ENCODE measurements around the gene TRIO.
A peak's percentile ranks its signal among the peaks of the same experiment; 100 is the strongest.

Gene TRIO

GRCh38 chr5:14305045-14305444 is 161.9 kb downstream of the TRIO start:
- DNase-seq: peak; percentile 64

- DNase-seq: no peak
Measured at GRCh38 chr5:14306329-14306815, 163.2 kb downstream of the TRIO start.

GRCh38 chr5:14308384-14309154 is 165.4 kb downstream of the TRIO start:
- no peak for DNase-seq

- no peak for DNase-seq
Measured at GRCh38 chr5:14309199-14309598, 166.1 kb downstream of the TRIO start.

- DNase-seq: no peak
Measured at GRCh38 chr5:14309878-14310531, 166.9 kb downstream of the TRIO start.

- DNase-seq: no peak
Measured at GRCh38 chr5:14310901-14311300, 167.8 kb downstream of the TRIO start.

GRCh38 chr5:14313986-14314690 is 171.0 kb downstream of the TRIO start:
- no peak for DNase-seq

- DNase-seq: no peak
Measured at GRCh38 chr5:14316471-14316870, 173.3 kb downstream of the TRIO start.

- DNase-seq: no peak
Measured at GRCh38 chr5:14319102-14319501, 176.0 kb downstream of the TRIO start.

GRCh38 chr5:14321936-14322335 is 178.8 kb downstream of the TRIO start:
- no peak for DNase-seq

GRCh38 chr5:14322437-14323187 is 179.5 kb downstream of the TRIO start:
- no peak for DNase-seq

- DNase-seq: no peak
Measured at GRCh38 chr5:14323466-14323865, 180.3 kb downstream of the TRIO start.

- no peak for DNase-seq
Measured at GRCh38 chr5:14325369-14325768, 182.2 kb downstream of the TRIO start.

- no peak for DNase-seq
Measured at GRCh38 chr5:14326035-14326903, 183.1 kb downstream of the TRIO start.

- no peak for DNase-seq
Measured at GRCh38 chr5:14327624-14328023, 184.5 kb downstream of the TRIO start.

GRCh38 chr5:14328144-14328543 is 185.0 kb downstream of the TRIO start:
- no peak for DNase-seq

- no peak for DNase-seq
Measured at GRCh38 chr5:14330291-14330690, 187.1 kb downstream of the TRIO start.

- DNase-seq: no peak
Measured at GRCh38 chr5:14330729-14331385, 187.7 kb downstream of the TRIO start.

GRCh38 chr5:14331386-14331781 is 188.2 kb downstream of the TRIO start:
- peak; percentile 95 for DNase-seq

GRCh38 chr5:14332038-14332631 is 189.0 kb downstream of the TRIO start:
- DNase-seq: no peak

- DNase-seq: no peak
Measured at GRCh38 chr5:14332746-14333145, 189.6 kb downstream of the TRIO start.

Measured in MV-4-11 (cell line).